GM12878 (cell line): ENCODE measurements around the gene PKP4.

Source experiments
- MEF2B ChIP-seq: fragments of 450-650 bp; IDR thresholded peaks from 2 replicates; pipeline ENCODE4 v1.6.1; 2018; ENCODE audit warnings: mild to moderate bottlenecking, moderate library complexity; ENCODE audit not compliant: partially characterized antibody, poor library complexity, severe bottlenecking
- NFYA ChIP-seq: IDR thresholded peaks from 2 replicates; pipeline ENCODE4 v1.6.1; 2011; ENCODE audit warnings: low read depth, mild to moderate bottlenecking, low read length, improper control_type of control experiment, borderline replicate concordance
- SUZ12 ChIP-seq: fragments of 200-600 bp; sonication (generic); IDR thresholded peaks from one replicate; pipeline ENCODE4 v1.6.1; 2018; ENCODE audit warnings: antibody characterized with exemption, mild to moderate bottlenecking; ENCODE audit not compliant: unreplicated experiment
- ZSCAN29 ChIP-seq: fragments of 450-650 bp; IDR thresholded peaks from 2 replicates; pipeline ENCODE4 v1.6.1; 2017; ENCODE audit warnings: mild to moderate bottlenecking, moderate library complexity
- TF ChIP-seq, protein P1 (sequence below): IDR thresholded peaks from 2 replicates; pipeline ENCODE4 v1.6.1; 2011; ENCODE audit warnings: mild to moderate bottlenecking, low read depth, low read length, moderate library complexity; ENCODE audit not compliant: insufficient replicate concordance

DNA sequence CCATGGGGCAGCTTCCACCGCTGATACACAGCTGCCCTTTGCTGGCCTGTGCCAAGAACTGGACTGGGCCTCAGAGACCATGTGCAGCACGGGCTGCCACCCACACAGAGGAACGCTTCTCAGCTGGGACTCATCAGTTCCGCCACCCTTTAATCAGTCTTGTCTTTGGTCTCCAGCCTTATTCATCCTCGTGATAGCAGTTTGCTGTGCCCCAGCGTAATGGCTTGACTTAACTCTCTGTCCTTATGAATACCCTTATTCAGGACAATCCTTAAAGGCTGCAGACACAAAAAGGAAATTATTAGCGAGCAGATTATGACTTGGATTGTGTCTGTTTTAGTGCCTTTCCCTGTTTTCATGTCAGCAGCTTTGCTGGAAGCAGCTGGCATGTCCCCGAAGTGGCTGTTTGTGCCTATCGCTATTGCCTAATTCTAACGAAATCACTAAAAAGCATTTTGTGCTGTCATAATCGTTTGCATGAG, 229.5 kb downstream of the PKP4 start:
- TF ChIP-seq MEF2B, result no peak
- TF ChIP-seq, protein P1, sequence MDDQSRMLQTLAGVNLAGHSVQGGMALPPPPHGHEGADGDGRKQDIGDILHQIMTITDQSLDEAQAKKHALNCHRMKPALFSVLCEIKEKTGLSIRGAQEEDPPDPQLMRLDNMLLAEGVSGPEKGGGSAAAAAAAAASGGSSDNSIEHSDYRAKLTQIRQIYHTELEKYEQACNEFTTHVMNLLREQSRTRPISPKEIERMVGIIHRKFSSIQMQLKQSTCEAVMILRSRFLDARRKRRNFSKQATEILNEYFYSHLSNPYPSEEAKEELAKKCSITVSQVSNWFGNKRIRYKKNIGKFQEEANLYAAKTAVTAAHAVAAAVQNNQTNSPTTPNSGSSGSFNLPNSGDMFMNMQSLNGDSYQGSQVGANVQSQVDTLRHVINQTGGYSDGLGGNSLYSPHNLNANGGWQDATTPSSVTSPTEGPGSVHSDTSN, result no peak
- no peak for TF ChIP-seq ZSCAN29
- TF ChIP-seq SUZ12, result no peak
- no peak for TF ChIP-seq NFYA
